Activated CD8-positive, alpha-beta T cell treated with anti-CD3 and anti-CD28 coated beads for 36 hours (primary cell): Measurements from ENCODE around the gene KLK15. TPM values are rescaled to one million over a fixed set of nuclear protein-coding genes. Genes with fewer than 3 reads are reported as not detected.
"Not testable (repeated sequence)": the region's sequence is repeated elsewhere in the genome, so short reads cannot be mapped to it uniquely, and the experiment has no call there.

Experiments used
- ATAC-seq: fragments of 200-7000 bp; cut with Tn5 transposase; one replicate; pipeline ENCODE4 v1.10.0; 2021; ENCODE audit warnings: mild to moderate bottlenecking, moderate library complexity
- CTCF ChIA-PET: fragments of 350-600 bp; sonication (Branson Sonifier 250); formaldehyde crosslinking; loops from one replicate; lab custom pipeline; 2021; ENCODE audit warnings: antibody characterized with exemption; lab: Charles Lee
- POLR2A ChIA-PET: fragments of 350-600 bp; sonication (Branson Sonifier 250); formaldehyde crosslinking; loops from one replicate; lab custom pipeline; 2021; ENCODE audit warnings: antibody characterized with exemption; lab: Charles Lee
- DNase-seq: peaks from one replicate; pipeline ENCODE4 v3.0.0-alpha.2; 2020
- H3K27ac Mint-ChIP-seq: one replicate; pipeline ENCODE4 v1.8.0; 2021; ENCODE audit warnings: mild to moderate bottlenecking, mixed read lengths
- H3K27me3 Mint-ChIP-seq: one replicate; pipeline ENCODE4 v1.8.0; 2021; ENCODE audit warnings: mixed read lengths
- H3K36me3 Mint-ChIP-seq: one replicate; pipeline ENCODE4 v1.8.0; 2021; ENCODE audit warnings: low read depth, mixed read lengths
- H3K4me1 Mint-ChIP-seq: one replicate; pipeline ENCODE4 v1.8.0; 2021; ENCODE audit warnings: low read depth, mixed read lengths
- H3K4me3 Mint-ChIP-seq: one replicate; pipeline ENCODE4 v1.8.0; 2021; ENCODE audit warnings: mild to moderate bottlenecking, moderate library complexity, mixed read lengths
- H3K9me3 Mint-ChIP-seq: one replicate; pipeline ENCODE4 v1.8.0; 2021; ENCODE audit warnings: mixed read lengths
- CTCF ChIP-seq: fragments of 200-600 bp; IDR thresholded peaks from one replicate; pipeline ENCODE4 v1.8.0; 2022; ENCODE audit warnings: antibody characterized with exemption, mild to moderate bottlenecking
- intact Hi-C: fragments of 100-400 bp; cut with micrococcal nuclease; formaldehyde crosslinking; loops from one replicate; pipeline ENCODE4 v1.10.0; 2022
- total RNA-seq, 2 experiments: library from RNA; stranded (reverse); gene quantifications; one replicate each; pipeline ENCODE4 v1.2.3, GENCODE V29; 2021

The KLK15 gene
- total RNA-seq, 2 experiments from 2014 or later, result not detected

- Mint-ChIP-seq H3K4me1 (peaks cover 35% of the 10 kb centered on the region), H3K27me3 (peaks cover 58% of the 10 kb centered on the region), H3K36me3 (peaks cover 3% of the 10 kb centered on the region), H3K9me3 (no peaks in the 10 kb centered on the region), H3K4me3 (no peak overlapping the region), H3K27ac (no peak overlapping the region)
- ChIA-PET POLR2A (interaction anchor here (0.7 to 4.6 kb wide), 2 partner anchors 11 to 19 kb away, joined by 3 to 22 read pairs; no protein-coding TSS in a partner anchor), CTCF (interaction anchor here (1.9 kb wide), 1 partner anchor 106 kb away, joined by 7 read pairs; no protein-coding TSS in a partner anchor)
- no peak for ATAC-seq
- no peak for TF ChIP-seq CTCF
- no peak for DNase-seq
- intact Hi-C loops, result no loop called here
These were observed 17.9 kb downstream of the KLK15 start for GRCh38 chr19:50815439-50815838.

GRCh38 chr19:50814883-50815282 lies 18.5 kb downstream of the KLK15 start:
- DNase-seq (no peak), ATAC-seq (no peak)
- no peak for TF ChIP-seq CTCF
- Mint-ChIP-seq H3K4me3 (no peak overlapping the region), H3K9me3 (no peaks in the 10 kb centered on the region), H3K27me3 (peaks cover 53% of the 10 kb centered on the region), H3K36me3 (peaks cover 3% of the 10 kb centered on the region), H3K27ac (no peak overlapping the region), H3K4me1 (peaks cover 30% of the 10 kb centered on the region)
- POLR2A ChIA-PET, result interaction anchor here (0.7 to 4.6 kb wide), 2 partner anchors 11 to 19 kb away, joined by 3 to 22 read pairs; no protein-coding TSS in a partner anchor
- intact Hi-C loops, result no loop called here
- CTCF ChIA-PET, result interaction anchor here (1.9 kb wide), 1 partner anchor 107 kb away, joined by 7 read pairs; no protein-coding TSS in a partner anchor

GRCh38 chr19:50812474-50812873 lies 20.9 kb downstream of the KLK15 start:
- ATAC-seq, result no peak
- Mint-ChIP-seq H3K4me3 (no peak overlapping the region), H3K27me3 (peaks cover 33% of the 10 kb centered on the region), H3K36me3 (peaks cover 3% of the 10 kb centered on the region), H3K4me1 (peaks cover 12% of the 10 kb centered on the region), H3K9me3 (no peaks in the 10 kb centered on the region), H3K27ac (no peak overlapping the region)
- no peak for TF ChIP-seq CTCF
- CTCF ChIA-PET, result no interaction called here
- POLR2A ChIA-PET, result interaction anchor here (4.6 kb wide), 1 partner anchor 9 kb away, joined by 22 read pairs; no protein-coding TSS in a partner anchor
- intact Hi-C loops, result no loop called here
- no peak for DNase-seq

GRCh38 chr19:50811622-50812238 lies 21.6 kb downstream of the KLK15 start:
- H3K4me1 Mint-ChIP-seq, DNase-seq, intact Hi-C loops, H3K27ac Mint-ChIP-seq, ATAC-seq, H3K4me3 Mint-ChIP-seq, H3K9me3 Mint-ChIP-seq, H3K36me3 Mint-ChIP-seq: not testable (repeated sequence)
- ChIA-PET POLR2A (interaction anchor here (4.6 kb wide), 1 partner anchor 8 kb away, joined by 22 read pairs; no protein-coding TSS in a partner anchor), CTCF (interaction anchor here (0.8 kb wide), 1 partner anchor 8 kb away, joined by 3 read pairs; no protein-coding TSS in a partner anchor)
- peaks cover 28% of the 10 kb centered on the region for H3K27me3 Mint-ChIP-seq

- ChIA-PET POLR2A (interaction anchor here (3.1 kb wide), 1 partner anchor 13 kb away, joined by 24 read pairs; no protein-coding TSS in a partner anchor), CTCF (no interaction called here)
- Mint-ChIP-seq H3K4me3 (no peak overlapping the region), H3K9me3 (no peaks in the 10 kb centered on the region), H3K27ac (no peak overlapping the region), H3K36me3 (peaks cover 7% of the 10 kb centered on the region), H3K27me3 (peaks cover 8% of the 10 kb centered on the region), H3K4me1 (peaks cover 8% of the 10 kb centered on the region)
- intact Hi-C loops, result loop anchor here (10.0 kb wide), 1 partner anchor 116 kb away; no protein-coding TSS in a partner anchor
- no peak for TF ChIP-seq CTCF
- DNase-seq (no peak), ATAC-seq (no peak)
These were observed 24.5 kb downstream of the KLK15 start for GRCh38 chr19:50808856-50809255.
